Subcutaneous adipose tissue (tissue), 4 donors: Measurements from ENCODE around the gene ELK3. TPM values are rescaled to one million over a fixed set of nuclear protein-coding genes. Genes with fewer than 3 reads are reported as not detected.

Experiments used
- total RNA-seq, 4 donors: library from RNA; depleted of rRNA; stranded (reverse); fragments of >200 nt; gene quantifications; one replicate each; pipeline ENCODE4 v1.1.0, GENCODE V29; 2016
- TF ChIP-seq, protein P1 (sequence below): fragments of 450-650 bp; IDR thresholded peaks from one replicate; pipeline ENCODE4 v1.5.1; 2016; ENCODE audit warnings: low read depth, mild to moderate bottlenecking, control low read depth, antibody characterized with exemption, moderate library complexity

The ELK3 gene
- total RNA-seq, 4 donors from 2014 or later = 15.9 to 37.3 (median 24.9) TPM

DNA sequence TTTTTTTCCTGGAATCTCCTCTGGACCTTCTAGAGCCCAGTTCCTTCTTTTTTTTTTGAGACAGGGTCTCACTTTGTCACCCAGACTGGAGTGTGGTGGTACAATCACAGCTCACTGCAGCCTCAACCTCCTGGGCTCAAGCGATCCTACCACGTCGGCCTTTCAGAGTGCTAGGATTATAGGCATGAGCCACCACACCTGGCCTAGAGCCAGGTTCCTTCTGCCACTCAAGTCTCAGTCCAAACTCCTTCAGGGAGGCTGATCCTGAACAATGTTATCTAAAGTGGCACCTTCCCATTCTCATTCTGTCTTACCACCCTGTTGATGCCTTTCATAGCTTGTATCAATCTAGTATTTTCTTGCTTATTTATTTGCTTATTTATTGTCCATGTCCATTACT lies 22.3 kb upstream of the ELK3 start:
- TF ChIP-seq, protein P1, sequence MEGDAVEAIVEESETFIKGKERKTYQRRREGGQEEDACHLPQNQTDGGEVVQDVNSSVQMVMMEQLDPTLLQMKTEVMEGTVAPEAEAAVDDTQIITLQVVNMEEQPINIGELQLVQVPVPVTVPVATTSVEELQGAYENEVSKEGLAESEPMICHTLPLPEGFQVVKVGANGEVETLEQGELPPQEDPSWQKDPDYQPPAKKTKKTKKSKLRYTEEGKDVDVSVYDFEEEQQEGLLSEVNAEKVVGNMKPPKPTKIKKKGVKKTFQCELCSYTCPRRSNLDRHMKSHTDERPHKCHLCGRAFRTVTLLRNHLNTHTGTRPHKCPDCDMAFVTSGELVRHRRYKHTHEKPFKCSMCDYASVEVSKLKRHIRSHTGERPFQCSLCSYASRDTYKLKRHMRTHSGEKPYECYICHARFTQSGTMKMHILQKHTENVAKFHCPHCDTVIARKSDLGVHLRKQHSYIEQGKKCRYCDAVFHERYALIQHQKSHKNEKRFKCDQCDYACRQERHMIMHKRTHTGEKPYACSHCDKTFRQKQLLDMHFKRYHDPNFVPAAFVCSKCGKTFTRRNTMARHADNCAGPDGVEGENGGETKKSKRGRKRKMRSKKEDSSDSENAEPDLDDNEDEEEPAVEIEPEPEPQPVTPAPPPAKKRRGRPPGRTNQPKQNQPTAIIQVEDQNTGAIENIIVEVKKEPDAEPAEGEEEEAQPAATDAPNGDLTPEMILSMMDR = no peak

DNA sequence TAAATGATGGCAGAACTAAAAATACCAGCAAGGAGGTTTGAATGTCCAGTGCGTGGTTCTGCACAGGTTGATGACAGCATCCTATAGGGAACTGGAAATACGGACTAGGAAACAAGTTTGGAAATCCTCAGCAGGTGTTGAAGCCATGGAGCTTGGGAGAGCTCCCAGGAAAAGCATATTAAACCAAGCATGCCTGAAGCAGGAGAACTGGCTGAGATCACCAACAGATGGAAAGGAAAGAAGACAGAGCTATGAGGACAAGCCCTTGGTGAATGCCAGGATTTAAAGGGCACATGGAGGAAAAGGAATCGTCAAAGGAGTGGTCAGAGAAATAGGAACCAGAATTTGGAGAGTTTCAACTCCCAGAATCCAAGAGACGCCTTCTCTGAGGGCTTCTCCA lies 21.2 kb upstream of the ELK3 start:
- TF ChIP-seq, protein P1 = no peak

DNA sequence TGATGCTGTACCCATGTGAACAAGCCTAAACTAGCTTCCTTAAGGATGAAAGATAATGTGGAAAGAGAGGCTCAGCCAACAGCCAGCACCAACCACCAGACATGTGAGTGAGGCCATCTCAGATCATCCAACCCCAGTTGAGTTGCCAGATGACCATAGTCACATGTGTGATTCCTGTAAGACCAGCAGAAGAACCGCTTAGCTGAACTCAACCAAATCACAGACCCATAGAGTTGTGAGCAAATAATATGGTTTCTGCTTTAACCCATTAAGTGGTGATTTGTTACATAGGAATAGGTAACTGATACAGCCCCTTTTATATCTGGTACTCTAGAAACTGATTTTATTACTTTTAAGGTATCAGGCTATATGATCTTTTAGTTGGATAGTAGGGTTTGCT lies 17.6 kb upstream of the ELK3 start:
- TF ChIP-seq, protein P1 = no peak

DNA sequence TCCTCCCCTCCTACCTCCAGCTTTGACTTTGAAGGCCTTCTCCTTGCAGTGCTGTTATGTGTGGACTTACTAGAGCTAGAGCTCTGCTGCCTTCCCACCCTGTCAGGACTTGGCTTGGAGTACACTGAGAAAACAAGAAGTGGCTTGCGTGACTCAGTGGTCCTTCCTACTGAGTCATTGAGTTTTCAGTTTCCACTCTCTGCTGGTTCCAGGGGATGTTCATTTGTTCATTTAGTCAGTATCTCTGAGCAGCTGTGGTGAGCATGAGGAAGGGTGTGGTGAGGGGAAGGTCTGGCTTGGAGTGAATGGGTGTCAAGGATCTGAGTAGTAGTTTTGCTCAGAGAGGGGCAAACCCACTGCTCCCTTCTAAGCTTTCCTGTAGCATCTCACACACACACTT lies 17.2 kb upstream of the ELK3 start:
- TF ChIP-seq, protein P1 = no peak

DNA sequence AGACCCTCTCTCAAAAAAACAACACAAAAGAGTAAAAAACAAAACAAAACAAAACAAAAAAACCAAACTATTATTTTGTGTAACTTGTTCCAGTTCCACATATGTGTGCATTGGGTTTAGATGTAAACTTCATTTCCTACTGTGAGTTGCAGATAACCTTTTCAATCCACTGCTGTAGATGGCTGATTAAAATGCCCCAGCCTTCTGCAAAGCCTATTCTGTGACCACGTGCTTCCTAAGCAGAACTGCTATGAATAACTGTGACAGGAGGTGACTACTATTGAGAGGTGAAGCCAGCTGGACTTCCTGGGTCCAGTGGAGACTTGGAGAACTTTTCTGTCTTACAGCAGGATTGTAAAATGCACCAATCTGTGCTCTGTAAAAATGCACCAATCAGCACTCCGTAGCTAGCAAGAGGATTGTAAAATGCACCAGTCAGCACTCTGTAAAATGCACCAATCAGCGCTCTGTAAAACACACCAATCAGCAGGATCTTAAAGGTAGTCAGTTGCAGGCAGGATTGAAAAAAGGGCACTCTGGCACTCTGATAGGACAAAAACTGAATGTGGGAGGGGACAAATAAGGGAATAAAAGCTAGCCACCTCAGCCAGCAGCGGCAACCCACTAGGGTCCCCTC lies 10.3 kb upstream of the ELK3 start:
- TF ChIP-seq, protein P1 = no peak

DNA sequence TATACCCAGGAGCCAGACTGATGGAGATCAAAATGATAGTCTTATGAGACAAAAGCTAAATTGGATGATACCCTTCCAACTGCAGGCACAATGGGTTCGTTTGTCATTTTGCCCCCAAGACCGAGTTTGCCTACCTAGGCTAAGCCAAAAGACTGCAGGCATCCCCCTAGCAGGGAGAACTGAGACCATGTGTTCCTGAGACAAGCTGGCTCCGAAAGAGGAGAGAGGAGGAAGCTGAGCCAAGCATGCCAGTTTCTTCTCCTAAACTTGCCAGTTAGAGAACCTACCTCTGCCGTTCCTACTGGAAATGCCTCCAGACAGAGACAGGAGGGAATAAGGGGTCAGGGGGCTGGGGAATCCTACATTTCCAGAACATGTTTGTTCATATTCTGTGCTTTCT lies 8.3 kb upstream of the ELK3 start:
- TF ChIP-seq, protein P1 = no peak

DNA sequence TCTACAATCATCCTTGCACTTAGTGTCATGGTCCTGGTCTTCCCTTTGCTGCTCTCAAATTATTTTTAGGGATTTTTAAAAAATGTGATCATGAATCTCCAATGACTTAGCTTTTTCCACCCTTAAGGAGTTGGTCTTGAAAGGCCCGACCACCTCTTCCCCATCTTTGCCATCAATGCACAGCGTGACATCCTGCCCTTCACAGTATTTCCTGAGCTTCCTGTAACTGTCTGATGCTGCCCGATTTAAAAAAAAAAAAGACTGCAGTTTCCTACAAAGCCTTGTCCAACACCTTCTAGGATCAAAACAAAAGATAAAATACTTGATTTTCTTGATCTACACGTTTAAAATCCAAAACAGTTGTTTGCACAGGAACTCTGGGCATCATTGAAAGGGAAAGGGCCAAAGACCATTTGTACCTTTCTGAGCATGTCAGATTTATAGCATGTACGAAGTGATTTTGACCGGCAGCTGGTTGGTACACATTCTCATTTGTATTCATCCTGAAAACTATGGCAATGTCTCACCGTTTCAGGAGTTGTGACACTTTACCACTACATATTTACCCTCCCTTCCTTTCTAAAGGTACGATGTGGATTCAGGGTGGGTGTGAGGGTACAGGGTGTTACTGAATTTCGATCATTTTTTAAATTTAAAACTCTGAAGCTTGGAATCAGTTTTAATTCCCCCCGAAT lies 7.4 kb upstream of the ELK3 start:
- TF ChIP-seq, protein P1 = no peak
